K562 (cell line): ENCODE measurements around the gene MX1. TPM values are rescaled to one million over a fixed set of nuclear protein-coding genes. Genes with fewer than 3 reads are reported as not detected.
"Not testable (repeated sequence)": the region's sequence is repeated elsewhere in the genome, so short reads cannot be mapped to it uniquely, and the experiment has no call there.

Experiments
- ATAC-seq: fragments of 200-7000 bp; cut with Tn5 transposase; 3 replicates; pipeline ENCODE4 v1.9.1; 2020; ENCODE audit warnings: moderate library complexity
- BruUV-seq: library from RNA; stranded (reverse); fragments of 400-500 nt; replicated peaks from 2 replicates; lab custom pipeline; 2021; lab: Mats Ljungman, UMichigan
- CTCF ChIA-PET: fragments of 300-600 bp; formaldehyde crosslinking; extraction: SDS; loops from one replicate; lab custom pipeline; 2021; ENCODE audit warnings: low intra/inter-chr PET ratio; lab: Yijun Ruan, JAX
- POLR2A ChIA-PET: fragments of 300-600, 350-650 bp; sonication (Branson Sonifier 250); formaldehyde crosslinking; extraction: SDS; loops from one replicate; lab custom pipeline; 2021; ENCODE audit warnings: antibody characterized with exemption, inconsistent platforms; lab: Yijun Ruan, JAX
- DNase-seq, 4 experiments: peaks; one replicate each; pipeline versions ENCODE4 v3.0.0 to v3.0.0-alpha.2; 2011 to 2018; ENCODE audit warnings: low spot score in 3 of 4, mixed read lengths in 3 of 4; ENCODE audit errors: extremely low read depth in 1 of 4
- FAIRE-seq: peaks from 2 replicates; lab custom pipeline; 2011; peaks lifted over from hg19 to GRCh38; lab: Jason Lieb, UNC
- H2AFZ ChIP-seq: 2 replicates; pipeline ENCODE4 v1.6.0; 2011; ENCODE audit warnings: low read depth, low read length, control low read depth, inconsistent platforms
- H3K27ac ChIP-seq: fragments of 200-600 bp; 3 replicates; pipeline ENCODE4 v1.8.0; 2011; ENCODE audit warnings: low read depth, mild to moderate bottlenecking, control low read depth, inconsistent platforms, low read length, moderate library complexity, mixed read lengths; ENCODE audit errors: extremely low read depth
- H3K27me3 ChIP-seq, 2 experiments: fragments of 300-600 bp in 1 of 2; 2 replicates in 1 of 2; 3 replicates in 1 of 2; pipeline versions ENCODE4 v1.6.0 to v1.8.0; 2011; ENCODE audit warnings: inconsistent platforms in 2 of 2, low read length in 2 of 2, mild to moderate bottlenecking in 1 of 2, mixed read lengths in 1 of 2, moderate library complexity in 1 of 2; ENCODE audit not compliant: control insufficient read depth in 2 of 2, insufficient read depth in 2 of 2
- H3K36me3 ChIP-seq: fragments of 300-600 bp; 3 replicates; pipeline ENCODE4 v1.8.0; 2011; ENCODE audit warnings: mild to moderate bottlenecking, low read length, inconsistent platforms; ENCODE audit not compliant: control insufficient read depth, insufficient read depth
- H3K4me1 ChIP-seq, 2 experiments: fragments of 200-600 bp in 1 of 2; replicated peaks in 1 of 2; 2 replicates in 1 of 2; 3 replicates in 1 of 2; pipeline versions ENCODE4 v1.5.1 to v1.8.0; 2011; ENCODE audit warnings: inconsistent platforms in 2 of 2, low read length in 2 of 2, mild to moderate bottlenecking in 1 of 2, mixed read lengths in 1 of 2, moderate library complexity in 1 of 2; ENCODE audit not compliant: control insufficient read depth in 2 of 2, insufficient read depth in 2 of 2
- H3K4me2 ChIP-seq: 2 replicates; pipeline ENCODE4 v1.6.1; 2011; ENCODE audit warnings: low read length, control low read depth, inconsistent platforms, mixed read lengths; ENCODE audit not compliant: insufficient read depth
- H3K4me3 ChIP-seq: fragments of 200-600 bp; sonication (generic), shearing (Covaris generic); 2 replicates; pipeline ENCODE4 v1.5.1; 2016; ENCODE audit warnings: control low read depth, inconsistent platforms
- H3K79me2 ChIP-seq: fragments of 200-600 bp; 3 replicates; pipeline ENCODE4 v1.8.0; 2011; ENCODE audit warnings: low read length, inconsistent platforms; ENCODE audit not compliant: control insufficient read depth, insufficient read depth
- H3K9ac ChIP-seq, 2 experiments: 2 replicates each; pipeline versions ENCODE4 v1.6.0 to v1.6.1; 2011; ENCODE audit warnings: low read depth in 2 of 2, low read length in 2 of 2, control low read depth in 1 of 2, inconsistent platforms in 1 of 2, mild to moderate bottlenecking in 1 of 2, mixed read lengths in 1 of 2; ENCODE audit not compliant: insufficient read depth in 1 of 2
- H3K9me1 ChIP-seq: one replicate; pipeline ENCODE4 v1.6.0; 2011; ENCODE audit warnings: inconsistent platforms, mild to moderate bottlenecking, low read length, moderate library complexity; ENCODE audit not compliant: control insufficient read depth, insufficient read depth
- H3K9me3 ChIP-seq: replicated peaks from 2 replicates; pipeline ENCODE4 v1.5.1; 2011; ENCODE audit warnings: low read depth, low read length, inconsistent platforms; ENCODE audit not compliant: control insufficient read depth, insufficient read depth
- H4K20me1 ChIP-seq: replicated peaks from 2 replicates; pipeline ENCODE4 v1.6.1; 2011; ENCODE audit warnings: low read length, inconsistent platforms, mixed read lengths; ENCODE audit not compliant: control insufficient read depth, insufficient read depth
- HMGXB4 ChIP-seq: sonication (generic); formaldehyde crosslinking; IDR thresholded peaks from 2 replicates; pipeline ENCODE4 v1.8.1; 2023; ENCODE audit warnings: mild to moderate bottlenecking, missing genetic modification reagents
- JUN ChIP-seq, 2 experiments: sonication (generic) in 1 of 2; formaldehyde crosslinking in 1 of 2; IDR thresholded peaks; 2 replicates each; pipeline versions ENCODE4 v1.6.1 to v1.8.0; 2012 to 2022; ENCODE audit warnings: borderline replicate concordance in 2 of 2, mild to moderate bottlenecking in 2 of 2, improper control_type of control experiment in 1 of 2, low read depth in 1 of 2, low read length in 1 of 2, missing genetic modification reagents in 1 of 2
- NCOA1 ChIP-seq: fragments of 450-650 bp; IDR thresholded peaks from 2 replicates; pipeline ENCODE4 v1.6.1; 2016; ENCODE audit warnings: low read depth
- PML ChIP-seq: IDR thresholded peaks from 2 replicates; pipeline ENCODE4 v1.6.1; 2012; ENCODE audit warnings: low read length, inconsistent platforms
- PRMT5 ChIP-seq: sonication (generic); formaldehyde crosslinking; IDR thresholded peaks from 2 replicates; pipeline ENCODE4 v1.5.0; 2020; ENCODE audit warnings: missing genetic modification reagents
- SMAD3 ChIP-seq: fragments of 450-650 bp; formaldehyde crosslinking; conservative IDR thresholded peaks from 2 replicates; pipeline ENCODE4 v1.4.0; 2020; ENCODE audit warnings: mild to moderate bottlenecking
- SP1 ChIP-seq: sonication (generic); formaldehyde crosslinking; IDR thresholded peaks from 2 replicates; pipeline ENCODE4 v1.8.1; 2022; ENCODE audit warnings: mild to moderate bottlenecking, missing genetic modification reagents
- TBP ChIP-seq: optimal IDR thresholded peaks from 2 replicates; pipeline ENCODE3; 2011; ENCODE audit warnings: low read depth, low read length, improper control_type of control experiment
- ZBTB49 ChIP-seq: sonication (generic); formaldehyde crosslinking; IDR thresholded peaks from 2 replicates; pipeline ENCODE4 v1.8.0; 2022; ENCODE audit warnings: missing genetic modification reagents, mild to moderate bottlenecking, borderline replicate concordance
- ZNF431 ChIP-seq: sonication (generic); formaldehyde crosslinking; IDR thresholded peaks from 2 replicates; pipeline ENCODE4 v1.8.0; 2022; ENCODE audit warnings: mild to moderate bottlenecking, missing genetic modification reagents
- ZNF766 ChIP-seq: fragments of 200-800 bp; sonication (Bioruptor generic); conservative IDR thresholded peaks from 2 replicates; pipeline ENCODE4 v1.6.1; 2016; ENCODE audit warnings: missing genetic modification characterization, missing compliant biosample characterization
- WGBS: fragments of 100-300 bp; shearing (Covaris generic); methylation state at CpG from one replicate; pipeline ENCODE4 v1.1.6; 2016; ENCODE audit warnings: low coverage, mixed read lengths; ENCODE audit not compliant: insufficient coverage; ENCODE audit errors: missing lambda C conversion rate; 5-methylcytosine and 5-hydroxymethylcytosine counted together
- in situ Hi-C: fragments of 300-500 bp; cut with MboI; formaldehyde crosslinking; loops from 4 replicates; pipeline ENCODE4 v1.15.0; 2018; ENCODE audit warnings: inconsistent platforms, mixed read lengths
- intact Hi-C: fragments of 100-400 bp; cut with micrococcal nuclease; formaldehyde crosslinking; loops from 2 replicates; pipeline ENCODE4 v1.14.2; 2022
- polyA plus RNA-seq, 8 experiments: library from polyadenylated mRNA; depleted of rRNA in 4 of 8; stranded (reverse) in 5 of 8; unstranded in 3 of 8; fragments of >200 nt; fragmentation: Nextera tagmentation in 2 of 8; fragmentation: Illumina TruSeq in 1 of 8; extraction: Ambion mirVana in 2 of 8; extraction: Trizol in 1 of 8; gene quantifications; 2 replicates each; pipeline versions ENCODE4 v1.2.1 to v1.2.3, GENCODE V29; 2011 to 2014; ENCODE audit warnings: inconsistent platforms in 1 of 8, missing spikeins in 1 of 8
- total RNA-seq, 7 experiments: library from RNA; depleted of rRNA in 6 of 7; stranded (reverse); fragments of >200 nt in 6 of 7; fragmentation: Illumina TruSeq in 2 of 7; extraction: Trizol in 2 of 7; gene quantifications; 2 replicates each; pipeline versions ENCODE4 v1.2.1 to v1.2.3, GENCODE V29; 2011 to 2021; ENCODE audit warnings: low replicate concordance in 1 of 7

The MX1 gene
- total and polyA plus RNA-seq, 9 of the 15 experiments (the other 6 are each of a cell fraction or from before 2014, with no cell fraction given) = 0.07 to 0.51 (median 0.21) TPM; not detected in 5

DNA sequence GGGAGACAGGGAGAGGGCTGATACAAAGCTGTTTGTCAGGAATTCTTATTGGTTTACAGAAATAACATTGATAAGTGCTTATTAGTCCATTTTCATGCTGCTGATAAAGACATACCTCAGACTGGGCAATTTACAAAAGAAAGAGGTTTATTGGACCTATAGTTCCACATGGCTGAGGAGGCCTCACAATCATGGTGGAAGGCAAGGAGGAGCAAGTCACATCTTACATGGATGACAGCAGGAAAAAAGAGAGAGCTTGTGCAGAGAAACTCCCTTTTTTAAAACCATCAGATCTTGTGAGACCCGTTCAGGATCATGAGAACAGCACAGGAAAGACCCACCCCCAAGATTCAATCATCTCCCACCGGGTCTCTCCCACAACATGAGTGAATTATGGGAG, 8.5 kb upstream of the MX1 start:
- WGBS = 3% methylated on average over 2 of the region's 2 CpGs
- FAIRE-seq, BruUV-seq, CTCF ChIA-PET, POLR2A ChIA-PET, H2AFZ ChIP-seq, H3K4me1 ChIP-seq, H3K27ac ChIP-seq, H3K79me2 ChIP-seq, H3K9me1 ChIP-seq, ATAC-seq, H3K9ac ChIP-seq, DNase-seq, intact Hi-C loops, H3K27me3 ChIP-seq, H3K9me3 ChIP-seq, H3K4me3 ChIP-seq, H3K4me2 ChIP-seq, in situ Hi-C loops, H3K36me3 ChIP-seq, H4K20me1 ChIP-seq: not testable (repeated sequence)
- TF ChIP-seq ZNF431 = peak; percentile 73
- peak; percentile 85 for TF ChIP-seq ZNF766 (CRISPR knock-in tag)

DNA sequence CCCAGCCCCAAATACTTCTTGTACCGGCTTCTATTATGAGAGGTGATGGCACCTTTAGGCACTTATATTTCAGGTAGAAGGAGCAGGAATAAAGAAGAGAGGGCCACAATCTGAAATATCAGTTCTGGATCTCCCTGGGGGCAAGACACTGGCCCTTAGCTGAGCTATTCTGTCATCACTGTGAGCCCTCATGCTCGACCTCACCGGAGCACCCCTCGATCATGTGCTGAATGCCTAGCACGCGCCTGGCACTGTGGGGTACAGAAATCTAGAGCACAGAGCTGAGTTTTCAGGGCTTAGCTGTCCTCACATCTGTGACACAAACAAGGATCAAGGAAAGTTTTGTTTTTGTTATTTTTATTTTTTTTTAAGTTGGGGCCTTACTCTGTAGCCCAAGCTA, 7.6 kb upstream of the MX1 start:
- Histone ChIP-seq H3K9me3 (no peaks in the 10 kb centered on the region), H3K4me2 (no peak overlapping the region), H3K4me1 (peaks cover 0 to 10% of the 10 kb centered on the region in 2 experiments; a peak in 2 of 5 replicates), H3K36me3 (no peaks in the 10 kb centered on the region), H3K27ac (no peak overlapping the region), H3K4me3 (no peak overlapping the region), H3K79me2 (no peaks in the 10 kb centered on the region), H3K27me3 (peaks cover 0 to 9% of the 10 kb centered on the region in 2 experiments; a peak in 1 of 5 replicates), H3K9ac (no peak overlapping the region), H4K20me1 (no peaks in the 10 kb centered on the region; the same call in 1 of the 2 replicates), H3K9me1 (no peaks in the 10 kb centered on the region), H2AFZ (no peak overlapping the region)
- WGBS = 6% methylated on average over 6 of the region's 6 CpGs
- FAIRE-seq = no peak
- in situ Hi-C loops (no loop called here), intact Hi-C loops (no loop called here)
- no peak for ATAC-seq
- CTCF ChIA-PET = no interaction called here
- TF ChIP-seq SMAD3 (CRISPR knock-in tag) = no peak
- TF ChIP-seq HMGXB4 (CRISPR knock-in tag) = no peak
- TF ChIP-seq PRMT5 = no peak
- no peak for TF ChIP-seq ZBTB49
- no peak for TF ChIP-seq PML
- no peak for TF ChIP-seq SP1 (CRISPR knock-in tag)
- TF ChIP-seq JUN (IDR thresholded peaks at IDR 0.05; ENCODE audit: borderline replicate concordance, low read depth, low read length) = no peak
- TF ChIP-seq JUN (CRISPR knock-in tag; IDR thresholded peaks at IDR 0.05; ENCODE audit: borderline replicate concordance) = no peak
- no peak for TF ChIP-seq NCOA1
- TF ChIP-seq TBP = no peak
- POLR2A ChIA-PET = no interaction called here
- no TSS peak for BruUV-seq
- DNase-seq = no peak
